GM18907 (cell line): ENCODE data around the gene TRAF2.
A peak's percentile ranks its signal among the peaks of the same experiment; 100 is the strongest.

ENCODE experiments used
- ATAC-seq: cut with Tn5 transposase; IDR thresholded peaks from one replicate; pipeline ENCODE4 v1.9.1; 2021; ENCODE audit warnings: mild to moderate bottlenecking, moderate library complexity; ENCODE audit not compliant: unreplicated experiment

TRAF2 gene

GRCh38 chr9:136846376-136847087 lies 39.8 kb upstream of the TRAF2 start:
- ATAC-seq: no peak

DNA sequence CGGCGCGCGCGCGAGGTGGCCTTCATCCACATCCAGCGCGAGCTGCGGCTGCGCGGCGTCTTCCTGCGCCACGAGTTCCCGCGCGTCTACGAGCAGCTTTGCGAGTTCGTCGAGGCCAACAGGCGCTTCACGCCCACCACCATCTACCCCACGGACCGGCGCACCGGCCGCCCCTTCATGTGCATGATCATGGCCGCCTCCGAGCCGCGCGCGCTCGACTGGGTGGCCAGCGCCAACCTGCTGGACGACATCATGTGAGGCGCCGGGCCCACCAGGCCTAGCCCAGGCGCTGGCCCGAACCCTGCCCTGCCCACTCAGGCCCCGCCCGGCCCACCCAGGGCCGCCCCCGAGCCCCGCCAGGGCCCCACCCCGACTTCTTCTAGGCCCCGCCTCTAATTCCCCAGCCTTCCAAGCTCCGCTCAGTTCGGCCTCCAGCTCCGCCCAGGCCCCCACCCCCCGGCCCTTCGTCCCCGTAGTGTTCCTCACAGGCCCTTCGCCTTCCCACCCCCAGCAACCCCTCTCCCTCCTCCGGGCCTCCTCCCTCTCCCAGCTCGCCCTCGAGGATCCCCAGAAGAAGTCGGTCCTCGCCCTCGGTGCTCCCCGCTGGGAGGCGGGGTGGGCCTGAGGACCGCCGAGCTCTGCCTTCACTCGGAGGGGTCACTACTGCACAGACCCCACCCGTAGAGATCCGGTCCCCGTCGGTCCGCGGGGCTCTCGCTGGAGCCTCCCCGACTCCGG lies 39.1 kb upstream of the TRAF2 start:
- ATAC-seq: no peak

GRCh38 chr9:136847826-136848392 lies 38.4 kb upstream of the TRAF2 start:
- no peak for ATAC-seq

DNA sequence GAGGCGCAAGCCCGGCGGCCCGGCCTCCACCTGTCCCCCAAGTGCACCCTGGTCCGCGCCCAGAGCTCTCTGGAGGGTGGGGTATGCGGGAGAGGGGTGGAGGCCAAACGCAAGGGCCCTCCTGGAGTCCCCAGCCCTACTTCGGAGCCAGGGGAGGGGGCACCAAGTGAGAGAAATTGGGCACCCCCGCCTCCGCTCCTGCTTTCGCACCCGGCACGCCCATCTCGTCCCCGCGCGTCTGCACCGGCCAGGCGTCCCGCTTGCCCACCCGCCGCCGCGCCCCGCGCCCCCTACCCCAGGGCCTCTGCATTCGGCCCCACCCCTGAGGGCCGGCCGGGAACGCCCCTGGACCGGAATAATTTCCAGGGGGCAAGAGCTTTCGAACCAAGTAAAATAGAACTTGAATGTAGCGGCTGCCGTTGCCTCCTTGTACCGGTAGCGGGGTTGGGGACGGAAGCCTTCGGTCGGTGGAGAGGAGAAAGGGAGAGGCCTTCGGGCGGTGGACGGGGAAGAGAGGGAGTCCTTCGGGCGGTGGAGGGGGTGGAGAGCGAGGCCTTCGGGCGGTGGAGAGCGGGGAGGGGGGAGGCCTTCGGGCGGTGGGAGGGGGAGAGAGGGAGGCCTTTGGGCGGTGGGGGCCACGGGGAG lies 37.8 kb upstream of the TRAF2 start:
- no peak for ATAC-seq

DNA sequence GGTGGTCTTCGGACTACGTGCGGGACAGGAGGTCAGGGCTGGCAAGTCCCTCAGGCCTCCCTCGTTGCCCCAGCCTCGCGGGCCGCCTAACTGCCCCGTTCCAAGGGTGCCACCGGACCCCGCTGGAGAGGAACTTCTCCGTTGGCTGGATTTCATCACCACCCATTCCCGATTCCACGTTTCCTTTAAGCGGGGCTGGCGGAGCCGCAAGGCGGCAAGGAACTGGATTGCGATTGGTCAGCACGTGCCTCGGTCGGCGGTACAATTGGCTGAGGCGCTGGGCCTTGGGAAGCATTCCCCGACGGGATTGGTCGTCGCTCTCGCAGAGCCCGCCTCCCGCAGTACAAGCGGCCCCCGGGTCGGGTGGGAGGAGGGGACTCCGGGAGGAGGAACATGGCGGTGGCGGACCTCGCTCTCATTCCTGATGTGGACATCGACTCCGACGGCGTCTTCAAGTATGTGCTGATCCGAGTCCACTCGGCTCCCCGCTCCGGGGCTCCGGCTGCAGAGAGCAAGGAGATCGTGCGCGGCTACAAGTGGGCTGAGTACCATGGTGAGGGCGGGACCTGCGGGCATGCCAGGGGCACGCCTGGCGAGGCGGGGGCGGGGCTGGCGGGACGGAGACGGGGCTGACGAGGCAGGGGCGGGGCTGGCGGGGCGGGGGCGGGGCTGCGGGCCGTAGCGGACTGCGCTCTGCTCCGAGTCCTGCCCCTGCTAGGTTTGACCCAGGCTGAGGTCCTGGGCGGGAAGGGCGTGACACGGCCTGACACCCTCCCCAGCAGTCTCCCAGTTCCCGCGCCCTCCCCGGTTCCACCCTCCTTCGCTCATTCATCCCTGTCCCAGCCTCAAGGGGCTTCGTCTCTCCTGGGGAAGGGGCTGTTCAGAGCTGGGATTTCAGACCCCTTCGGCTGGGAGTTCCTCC lies 37.0 kb upstream of the TRAF2 start, which contains the start of gene PHPT1:
TSS of gene PHPT1 (plus strand) at position 372 of the 922 bp plus-strand sequence. CDS start at position 394, 22 bp downstream.
- peak; percentile 79 for ATAC-seq

- ATAC-seq: no peak
Measured at GRCh38 chr9:136849960-136850865, 36.1 kb upstream of the TRAF2 start.

GRCh38 chr9:136850866-136851775 lies 35.2 kb upstream of the TRAF2 start:
- no peak for ATAC-seq

- ATAC-seq: no peak
Measured at GRCh38 chr9:136851941-136852663, 34.2 kb upstream of the TRAF2 start, which contains the start of gene MAMDC4. TSS of gene MAMDC4 (plus strand) at chr9:136852346. CDS start at chr9:136852417, 71 bp downstream.

DNA sequence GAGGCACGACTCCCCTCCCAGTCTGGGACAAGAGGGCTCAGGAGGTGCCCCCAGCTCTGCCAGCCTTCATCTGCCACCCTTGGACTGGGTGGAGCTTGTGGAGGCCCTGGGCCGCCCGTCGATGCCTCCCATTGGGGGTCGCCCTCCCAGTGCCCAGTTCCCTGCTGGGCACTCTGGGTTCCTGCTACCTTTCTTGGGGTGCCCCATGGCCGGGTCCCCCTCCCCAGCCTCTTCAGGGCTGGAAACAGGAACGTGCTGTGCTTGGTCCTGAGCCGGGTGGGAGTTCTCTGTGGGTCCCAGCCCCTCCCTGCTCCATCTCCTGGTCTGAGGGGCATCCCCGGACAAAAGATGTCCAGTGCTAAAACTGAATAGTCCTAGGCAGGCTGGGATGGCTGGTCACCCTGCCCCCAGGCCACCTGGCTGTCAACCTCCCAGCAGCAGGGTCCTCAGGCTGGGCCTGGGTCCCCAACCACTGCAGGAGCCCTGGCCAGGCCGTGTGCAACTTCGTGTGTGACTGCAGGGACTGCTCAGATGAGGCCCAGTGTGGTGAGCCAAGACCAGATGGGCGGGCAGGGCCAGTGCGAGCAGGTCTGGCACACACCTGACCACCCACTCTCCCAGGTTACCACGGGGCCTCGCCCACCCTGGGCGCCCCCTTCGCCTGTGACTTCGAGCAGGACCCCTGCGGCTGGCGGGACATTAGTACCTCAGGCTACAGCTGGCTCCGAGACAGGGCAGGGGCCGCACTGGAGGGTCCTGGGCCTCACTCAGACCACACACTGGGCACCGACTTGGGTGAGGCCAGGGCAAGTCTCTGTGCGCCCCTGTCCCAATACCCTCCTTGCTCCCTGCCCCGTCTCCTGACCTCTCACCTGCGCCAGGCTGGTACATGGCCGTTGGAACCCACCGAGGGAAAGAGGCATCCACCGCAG lies 33.4 kb upstream of the TRAF2 start:
- no peak for ATAC-seq

GRCh38 chr9:136853596-136854112 lies 32.7 kb upstream of the TRAF2 start:
- ATAC-seq: no peak

DNA sequence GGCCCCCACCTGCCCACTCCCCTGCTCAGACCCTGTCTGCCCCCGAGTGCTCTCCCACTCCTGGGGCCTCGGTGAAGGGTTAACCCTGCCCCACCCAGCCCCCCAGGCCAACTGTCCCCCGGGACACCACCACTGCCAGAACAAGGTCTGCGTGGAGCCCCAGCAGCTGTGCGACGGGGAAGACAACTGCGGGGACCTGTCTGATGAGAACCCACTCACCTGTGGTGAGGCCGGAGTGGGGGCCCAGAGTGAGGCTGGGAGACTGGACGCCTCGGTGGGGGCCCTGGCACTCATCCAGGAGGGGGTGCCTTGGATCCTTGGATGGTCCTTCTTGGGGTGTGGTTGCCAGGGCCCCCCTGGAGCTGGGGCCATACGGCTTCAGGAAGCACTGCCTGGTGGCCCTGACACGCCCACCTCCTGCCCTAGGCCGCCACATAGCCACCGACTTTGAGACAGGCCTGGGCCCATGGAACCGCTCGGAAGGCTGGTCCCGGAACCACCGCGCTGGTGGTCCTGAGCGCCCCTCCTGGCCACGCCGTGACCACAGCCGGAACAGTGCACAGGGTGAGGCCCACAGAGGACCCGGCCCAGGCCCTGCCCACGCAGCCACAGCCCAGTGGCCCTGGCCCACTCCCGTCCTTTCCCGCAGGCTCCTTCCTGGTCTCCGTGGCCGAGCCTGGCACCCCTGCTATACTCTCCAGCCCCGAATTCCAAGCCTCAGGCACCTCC lies 32.0 kb upstream of the TRAF2 start:
- no peak for ATAC-seq

GRCh38 chr9:136854842-136855460 lies 31.4 kb upstream of the TRAF2 start:
- ATAC-seq: no peak

GRCh38 chr9:136855461-136856078 lies 30.7 kb upstream of the TRAF2 start:
- ATAC-seq: no peak

DNA sequence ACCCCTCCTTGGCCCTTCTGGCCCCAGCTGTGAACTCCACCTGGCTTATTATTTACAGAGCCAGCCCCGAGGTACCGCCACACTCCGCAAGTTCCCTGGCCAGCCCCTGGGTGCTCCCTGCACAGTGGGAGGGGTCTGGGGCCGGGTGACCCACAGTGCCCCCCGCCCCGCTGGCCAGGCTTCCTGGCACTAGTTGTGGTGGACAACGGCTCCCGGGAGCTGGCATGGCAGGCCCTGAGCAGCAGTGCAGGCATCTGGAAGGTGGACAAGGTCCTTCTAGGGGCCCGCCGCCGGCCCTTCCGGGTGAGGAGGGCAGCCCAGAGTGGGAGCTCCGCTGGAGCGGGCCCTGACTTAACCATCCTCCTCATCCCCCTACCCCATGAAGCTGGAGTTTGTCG lies 30.2 kb upstream of the TRAF2 start:
- ATAC-seq: no peak
